ENCODE data around the gene IL36B.

The IL36B gene

DNA sequence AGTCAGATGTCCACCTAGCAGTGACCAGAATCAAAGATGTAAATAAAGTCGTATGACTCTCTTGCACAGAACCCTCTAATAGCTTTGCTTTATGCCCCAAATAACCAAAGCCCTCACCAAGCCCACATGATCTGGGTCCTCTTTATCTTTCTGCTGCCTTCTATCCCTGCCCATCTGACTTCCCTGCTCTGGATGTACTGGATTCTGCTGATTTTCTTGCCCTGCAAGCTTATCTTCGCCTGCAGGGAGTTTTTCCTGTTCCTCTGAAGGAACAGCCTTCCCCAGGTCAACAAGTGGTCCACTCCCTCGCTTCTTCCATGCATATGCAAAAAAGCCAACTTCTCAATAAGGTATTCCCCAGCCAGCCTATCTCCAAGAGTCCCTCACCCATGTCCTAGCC lies 18.7 kb downstream of the IL36B start:
- Histone ChIP-seq H3K27me3 (ENCODE audit: control insufficient read depth, insufficient read depth, low read length, poor library complexity, severe bottlenecking) (no peaks in the 10 kb centered on the region), H3K4me3 (ENCODE audit: insufficient read depth, low read depth, low read length) (no peak overlapping the region), H3K4me1 (ENCODE audit: control insufficient read depth, insufficient read depth, low read length) (no peaks in the 10 kb centered on the region), H3K27ac (ENCODE audit: insufficient read depth, low read depth, low read length, poor library complexity, severe bottlenecking) (no peak overlapping the region), H3K36me3 (ENCODE audit: control insufficient read depth, insufficient read depth, low read length) (no peaks in the 10 kb centered on the region), H3K9me3 (ENCODE audit: control insufficient read depth, low read length) (no peaks in the 10 kb centered on the region)
- 80 to 85% methylated on average over 3 of the region's 3 CpGs for WGBS, 2 experiments

DNA sequence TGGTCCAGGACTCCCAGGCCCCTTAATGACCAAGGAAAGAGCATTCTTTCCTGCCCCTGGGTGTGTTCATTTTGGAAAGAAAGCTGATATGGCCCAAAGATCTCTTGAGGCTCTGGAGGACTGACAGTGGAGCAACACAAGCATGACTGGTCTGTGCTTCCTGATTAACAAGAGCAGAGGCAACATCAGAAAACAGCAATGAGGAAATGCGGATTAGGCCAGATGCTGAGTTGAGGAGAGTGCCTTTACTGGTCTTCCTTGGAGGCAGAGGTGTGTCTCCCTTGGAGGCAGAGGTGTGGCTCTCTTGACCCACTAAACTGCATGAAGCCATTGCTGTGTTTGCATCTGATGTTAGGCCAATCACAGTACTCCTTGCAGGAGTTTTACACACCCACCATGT lies 19.9 kb downstream of the IL36B start:
- WGBS, 2 experiments: 90 to 91% methylated on average over 1 of the region's 1 CpG
- Histone ChIP-seq H3K27ac (ENCODE audit: insufficient read depth, low read depth, low read length, poor library complexity, severe bottlenecking) (no peak overlapping the region), H3K27me3 (ENCODE audit: control insufficient read depth, insufficient read depth, low read length, poor library complexity, severe bottlenecking) (no peaks in the 10 kb centered on the region), H3K4me1 (ENCODE audit: control insufficient read depth, insufficient read depth, low read length) (no peaks in the 10 kb centered on the region), H3K9me3 (ENCODE audit: control insufficient read depth, low read length) (no peaks in the 10 kb centered on the region), H3K4me3 (ENCODE audit: insufficient read depth, low read depth, low read length) (no peak overlapping the region), H3K36me3 (ENCODE audit: control insufficient read depth, insufficient read depth, low read length) (no peaks in the 10 kb centered on the region)

DNA sequence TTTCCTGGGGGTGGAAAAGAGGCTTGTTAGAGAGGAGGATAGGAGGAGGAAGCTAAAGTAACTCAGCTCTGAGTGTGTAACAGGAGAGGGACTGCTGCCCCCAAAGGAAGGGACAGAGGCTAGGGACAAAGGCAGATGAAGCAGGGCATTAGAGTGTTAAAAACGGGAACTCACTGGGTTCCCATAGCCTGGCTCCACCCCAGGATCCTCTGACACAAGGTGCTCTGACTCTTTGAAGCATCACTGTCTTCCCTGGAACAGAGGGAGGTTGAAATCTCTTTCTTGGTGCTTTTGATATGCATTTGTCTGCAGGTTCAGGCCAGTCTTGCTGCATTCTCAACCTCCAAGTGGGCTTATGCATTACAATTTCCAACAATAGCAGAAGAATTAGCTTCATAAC lies 24.6 kb downstream of the IL36B start:
- no peaks in the 10 kb centered on the region for H3K9me3 ChIP-seq (ENCODE audit: control insufficient read depth, low read length)
- H3K36me3 ChIP-seq (ENCODE audit: control insufficient read depth, insufficient read depth, low read length): no peaks in the 10 kb centered on the region
- no peaks in the 10 kb centered on the region for H3K4me1 ChIP-seq (ENCODE audit: control insufficient read depth, insufficient read depth, low read length)
- WGBS, 2 experiments: 9 to 13% methylated on average over 1 of the region's 1 CpG
- no peaks in the 10 kb centered on the region for H3K27me3 ChIP-seq (ENCODE audit: control insufficient read depth, insufficient read depth, low read length, poor library complexity, severe bottlenecking)
- H3K4me3 ChIP-seq (ENCODE audit: insufficient read depth, low read depth, low read length): no peak overlapping the region
- no peak overlapping the region for H3K27ac ChIP-seq (ENCODE audit: insufficient read depth, low read depth, low read length, poor library complexity, severe bottlenecking)

DNA sequence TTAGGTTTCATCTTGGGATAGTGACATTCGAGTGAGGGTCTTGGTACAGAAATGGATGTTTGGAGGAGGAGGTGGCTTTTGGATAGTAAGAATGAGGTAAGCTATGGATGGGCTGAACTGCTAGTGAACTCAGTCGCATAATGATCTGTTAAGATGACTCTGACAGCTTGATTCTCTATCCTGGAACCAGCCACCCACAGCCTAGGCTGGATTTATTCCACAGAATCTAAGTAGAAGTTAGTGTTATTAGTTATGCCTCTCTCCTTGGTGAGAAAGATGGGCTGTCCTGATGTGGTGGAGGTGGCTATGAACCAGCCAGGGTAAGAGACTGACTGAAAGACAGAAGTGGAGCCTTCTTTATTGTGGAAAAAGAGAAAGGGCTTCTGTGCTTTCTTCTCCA lies 25.0 kb downstream of the IL36B start:
- WGBS, 2 experiments: 91% methylated on average over 2 of the region's 2 CpGs

DNA sequence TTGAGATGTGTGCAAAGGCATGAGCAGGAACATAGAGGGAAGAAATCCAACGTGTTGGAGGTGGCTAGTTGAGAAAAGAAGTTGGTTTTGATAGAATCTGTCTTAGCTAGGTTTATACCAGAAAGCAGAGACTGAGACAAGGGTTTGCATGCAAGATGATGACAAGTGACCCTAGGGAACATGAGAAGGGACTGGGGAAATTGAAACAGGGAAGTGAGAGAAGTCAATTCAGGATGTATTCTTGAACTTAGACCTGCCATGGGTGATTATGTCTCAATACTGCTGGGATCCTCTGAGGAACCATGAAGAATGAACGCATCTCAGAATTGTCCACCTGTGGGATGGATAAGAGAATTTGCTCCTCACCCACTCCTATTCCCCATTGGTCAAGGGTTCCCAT lies 26.9 kb downstream of the IL36B start:
- no peaks in the 10 kb centered on the region for H3K36me3 ChIP-seq (ENCODE audit: control insufficient read depth, insufficient read depth, low read length)
- 61 to 62% methylated on average over 2 of the region's 2 CpGs for WGBS, 2 experiments
- H3K4me1 ChIP-seq (ENCODE audit: control insufficient read depth, insufficient read depth, low read length): no peaks in the 10 kb centered on the region
- no peak overlapping the region for H3K27ac ChIP-seq (ENCODE audit: insufficient read depth, low read depth, low read length, poor library complexity, severe bottlenecking)
- no peaks in the 10 kb centered on the region for H3K27me3 ChIP-seq (ENCODE audit: control insufficient read depth, insufficient read depth, low read length, poor library complexity, severe bottlenecking)
- no peak overlapping the region for H3K4me3 ChIP-seq (ENCODE audit: insufficient read depth, low read depth, low read length)
- no peaks in the 10 kb centered on the region for H3K9me3 ChIP-seq (ENCODE audit: control insufficient read depth, low read length)

More for the DNA sequence above, 25.0 kb downstream of the IL36B start:
- H3K4me3 ChIP-seq (ENCODE audit: insufficient read depth, low read depth, low read length): no peak overlapping the region
- H3K36me3 ChIP-seq (ENCODE audit: control insufficient read depth, insufficient read depth, low read length): no peaks in the 10 kb centered on the region
- no peak overlapping the region for H3K27ac ChIP-seq (ENCODE audit: insufficient read depth, low read depth, low read length, poor library complexity, severe bottlenecking)
- no peaks in the 10 kb centered on the region for H3K9me3 ChIP-seq (ENCODE audit: control insufficient read depth, low read length)
- H3K4me1 ChIP-seq (ENCODE audit: control insufficient read depth, insufficient read depth, low read length): no peaks in the 10 kb centered on the region
- no peaks in the 10 kb centered on the region for H3K27me3 ChIP-seq (ENCODE audit: control insufficient read depth, insufficient read depth, low read length, poor library complexity, severe bottlenecking)

DNA sequence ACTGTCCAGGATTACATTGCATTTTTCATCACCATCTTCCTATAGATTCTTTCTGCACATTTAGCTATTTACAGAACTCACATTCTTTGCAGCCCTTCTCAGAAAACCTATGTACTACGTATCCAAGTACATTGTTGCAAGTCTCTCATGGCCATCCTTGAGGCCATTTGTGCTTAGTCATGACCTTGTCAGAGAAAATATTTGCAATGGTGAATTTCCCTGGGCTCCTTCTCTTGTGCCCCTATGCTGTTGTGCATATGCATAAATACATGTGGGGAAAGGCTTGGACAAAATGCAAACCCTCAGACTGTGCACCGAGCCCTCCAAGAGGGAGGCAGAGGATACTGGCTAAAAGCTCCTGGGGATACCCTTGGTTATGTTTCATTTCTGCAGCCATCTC lies 27.9 kb downstream of the IL36B start:
- Histone ChIP-seq H3K36me3 (ENCODE audit: control insufficient read depth, insufficient read depth, low read length) (no peaks in the 10 kb centered on the region), H3K4me3 (ENCODE audit: insufficient read depth, low read depth, low read length) (no peak overlapping the region), H3K4me1 (ENCODE audit: control insufficient read depth, insufficient read depth, low read length) (no peaks in the 10 kb centered on the region), H3K27me3 (ENCODE audit: control insufficient read depth, insufficient read depth, low read length, poor library complexity, severe bottlenecking) (no peaks in the 10 kb centered on the region), H3K9me3 (ENCODE audit: control insufficient read depth, low read length) (no peaks in the 10 kb centered on the region), H3K27ac (ENCODE audit: insufficient read depth, low read depth, low read length, poor library complexity, severe bottlenecking) (no peak overlapping the region)
- 92 to 95% methylated on average over 2 of the region's 2 CpGs for WGBS, 2 experiments

DNA sequence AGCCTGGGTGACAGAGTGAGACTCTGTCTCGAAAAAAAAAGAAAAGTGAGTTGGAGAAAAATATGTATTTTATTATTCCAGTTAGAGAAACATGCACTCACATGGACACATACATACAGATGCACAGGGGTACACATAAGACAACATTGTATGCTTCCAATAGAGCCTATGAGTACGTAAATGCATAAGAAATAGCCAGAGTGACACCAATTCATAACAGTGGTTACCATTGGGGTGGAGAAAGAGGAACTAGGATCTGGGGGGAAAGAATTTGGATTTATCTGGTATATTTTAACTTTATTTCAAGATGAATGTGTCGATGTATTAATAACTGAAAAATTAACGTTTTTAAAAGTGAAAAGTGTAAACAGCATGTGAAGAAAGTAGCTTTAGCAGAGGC lies 31.4 kb downstream of the IL36B start:
- no peaks in the 10 kb centered on the region for H3K4me1 ChIP-seq (ENCODE audit: control insufficient read depth, insufficient read depth, low read length)

DNA sequence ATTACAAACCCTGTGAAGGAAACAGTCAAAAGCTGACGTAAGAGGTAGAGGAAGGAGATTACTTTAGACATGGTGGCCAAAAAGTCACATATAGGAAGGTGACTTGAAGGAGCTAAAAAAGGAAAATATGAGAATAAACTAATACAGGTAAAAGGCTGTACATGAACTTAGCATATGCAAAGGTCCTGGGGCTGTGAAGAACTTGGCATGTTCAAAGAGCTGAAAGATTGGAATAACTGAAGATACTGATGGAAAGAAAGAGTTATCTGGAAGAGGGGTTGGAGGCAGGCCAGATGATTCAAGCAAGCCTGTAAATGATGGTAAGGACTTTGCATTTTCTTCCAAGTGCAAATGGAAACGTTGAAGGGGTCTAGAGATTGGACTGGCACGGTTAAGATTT lies 34.2 kb downstream of the IL36B start:
- Histone ChIP-seq H3K9me3 (ENCODE audit: control insufficient read depth, low read length) (no peaks in the 10 kb centered on the region), H3K36me3 (ENCODE audit: control insufficient read depth, insufficient read depth, low read length) (no peaks in the 10 kb centered on the region), H3K27me3 (ENCODE audit: control insufficient read depth, insufficient read depth, low read length, poor library complexity, severe bottlenecking) (no peaks in the 10 kb centered on the region), H3K4me3 (ENCODE audit: insufficient read depth, low read depth, low read length) (no peak overlapping the region), H3K27ac (ENCODE audit: insufficient read depth, low read depth, low read length, poor library complexity, severe bottlenecking) (no peak overlapping the region), H3K4me1 (ENCODE audit: control insufficient read depth, insufficient read depth, low read length) (no peaks in the 10 kb centered on the region)
- 77 to 78% methylated on average over 3 of the region's 3 CpGs for WGBS, 2 experiments

More for the DNA sequence above, 31.4 kb downstream of the IL36B start:
- WGBS, 2 experiments: 71% methylated on average over 4 of the region's 4 CpGs
- no peak overlapping the region for H3K27ac ChIP-seq (ENCODE audit: insufficient read depth, low read depth, low read length, poor library complexity, severe bottlenecking)
- H3K27me3 ChIP-seq (ENCODE audit: control insufficient read depth, insufficient read depth, low read length, poor library complexity, severe bottlenecking): no peaks in the 10 kb centered on the region
- no peaks in the 10 kb centered on the region for H3K9me3 ChIP-seq (ENCODE audit: control insufficient read depth, low read length)
- no peaks in the 10 kb centered on the region for H3K36me3 ChIP-seq (ENCODE audit: control insufficient read depth, insufficient read depth, low read length)
- no peak overlapping the region for H3K4me3 ChIP-seq (ENCODE audit: insufficient read depth, low read depth, low read length)

DNA sequence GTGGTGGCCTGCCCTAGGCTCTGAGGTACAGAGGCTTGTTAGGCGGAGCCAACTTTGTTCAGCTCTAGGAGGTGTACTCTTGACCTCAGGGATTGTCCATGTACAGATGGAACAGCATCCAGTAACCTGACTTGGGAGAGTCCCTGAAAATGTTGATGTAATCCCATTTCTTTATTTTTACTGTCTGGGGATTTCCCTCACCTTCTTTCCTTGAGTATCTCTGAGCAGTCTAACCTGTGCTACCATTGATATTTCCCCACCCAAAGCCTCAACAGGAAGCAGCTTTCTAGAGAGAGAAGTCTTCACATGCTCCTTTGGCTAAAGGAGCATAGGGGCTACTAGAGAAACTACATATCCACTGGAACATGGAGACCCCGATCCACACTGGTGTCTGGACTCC lies 37.0 kb downstream of the IL36B start:
- Histone ChIP-seq H3K27ac (ENCODE audit: insufficient read depth, low read depth, low read length, poor library complexity, severe bottlenecking) (no peak overlapping the region), H3K4me3 (ENCODE audit: insufficient read depth, low read depth, low read length) (no peak overlapping the region), H3K9me3 (ENCODE audit: control insufficient read depth, low read length) (no peaks in the 10 kb centered on the region), H3K36me3 (ENCODE audit: control insufficient read depth, insufficient read depth, low read length) (no peaks in the 10 kb centered on the region), H3K27me3 (ENCODE audit: control insufficient read depth, insufficient read depth, low read length, poor library complexity, severe bottlenecking) (no peaks in the 10 kb centered on the region), H3K4me1 (ENCODE audit: control insufficient read depth, insufficient read depth, low read length) (no peaks in the 10 kb centered on the region)
- WGBS, 2 experiments: 87 to 97% methylated on average over 2 of the region's 2 CpGs

DNA sequence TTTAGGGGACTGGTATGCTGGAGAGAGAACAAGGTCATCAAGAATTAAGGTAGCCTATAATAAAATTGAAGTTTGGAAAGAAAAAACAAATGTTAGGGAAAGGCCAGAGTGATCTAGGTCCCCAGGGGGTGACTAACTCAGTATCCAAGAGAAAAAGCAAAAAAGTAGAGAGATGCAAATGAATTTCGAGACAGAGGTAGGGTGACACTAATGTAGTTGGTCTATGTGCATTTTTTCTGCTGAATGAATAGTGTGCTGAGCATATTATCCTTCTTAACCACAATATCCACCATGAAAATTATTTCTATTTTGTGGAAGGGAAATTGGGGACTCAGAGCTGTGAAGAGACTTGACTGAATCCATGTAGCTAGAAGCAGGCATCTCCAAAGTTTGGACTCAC lies 37.6 kb downstream of the IL36B start:
- no peaks in the 10 kb centered on the region for H3K36me3 ChIP-seq (ENCODE audit: control insufficient read depth, insufficient read depth, low read length)
- H3K27ac ChIP-seq (ENCODE audit: insufficient read depth, low read depth, low read length, poor library complexity, severe bottlenecking): no peak overlapping the region
- WGBS, 2 experiments: 71 to 72% methylated on average over 1 of the region's 1 CpG
- no peaks in the 10 kb centered on the region for H3K9me3 ChIP-seq (ENCODE audit: control insufficient read depth, low read length)
- H3K4me1 ChIP-seq (ENCODE audit: control insufficient read depth, insufficient read depth, low read length): no peaks in the 10 kb centered on the region
- no peak overlapping the region for H3K4me3 ChIP-seq (ENCODE audit: insufficient read depth, low read depth, low read length)
- H3K27me3 ChIP-seq (ENCODE audit: control insufficient read depth, insufficient read depth, low read length, poor library complexity, severe bottlenecking): no peaks in the 10 kb centered on the region

DNA sequence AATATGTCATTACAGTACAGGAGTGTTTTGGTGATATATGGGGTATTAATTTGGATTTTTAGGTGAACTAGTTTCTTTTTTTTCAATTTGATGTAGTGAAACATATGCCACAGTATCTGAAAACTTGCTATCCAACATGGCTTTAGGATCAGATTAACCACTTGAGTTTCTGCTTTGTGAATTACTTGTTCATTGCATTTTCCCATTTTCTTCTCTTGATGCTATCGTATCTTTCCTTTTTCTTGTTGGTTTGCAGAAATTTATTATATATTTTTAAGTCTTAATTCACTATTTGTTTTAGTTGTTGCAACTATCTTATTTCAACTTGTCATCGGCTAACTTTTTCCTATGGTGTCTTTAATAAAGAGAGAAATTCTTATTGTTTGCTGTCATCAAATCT lies 38.6 kb downstream of the IL36B start:
- Histone ChIP-seq H3K4me1 (ENCODE audit: control insufficient read depth, insufficient read depth, low read length) (no peaks in the 10 kb centered on the region), H3K36me3 (ENCODE audit: control insufficient read depth, insufficient read depth, low read length) (no peaks in the 10 kb centered on the region), H3K27me3 (ENCODE audit: control insufficient read depth, insufficient read depth, low read length, poor library complexity, severe bottlenecking) (no peaks in the 10 kb centered on the region), H3K9me3 (ENCODE audit: control insufficient read depth, low read length) (no peaks in the 10 kb centered on the region), H3K27ac (ENCODE audit: insufficient read depth, low read depth, low read length, poor library complexity, severe bottlenecking) (no peak overlapping the region), H3K4me3 (ENCODE audit: insufficient read depth, low read depth, low read length) (no peak overlapping the region)
- WGBS, 2 experiments: no CpG with 5 or more reads among the region's 2 CpGs
